Stimulated activated CD8-positive, alpha-beta memory T cell treated with anti-CD3 and anti-CD28 coated beads, Interleukin-2, amount 100 ng/mL, for 48 hours (primary cell): ENCODE data around the gene FAM83C.

Source experiments
- DNase-seq, 2 donors: peaks; one replicate each; pipeline ENCODE4 v3.0.0-alpha.2; 2020; ENCODE audit warnings: low read depth in 2 of 2

FAM83C gene

GRCh38 chr20:35284267-35284991 lies 7.8 kb downstream of the FAM83C start, which contains the start of gene EIF6:
Gene EIF6, minus strand, starts transcription at chr20:35284772. Its CDS starts 285 bp downstream, at chr20:35284487.
- DNase-seq: peak; percentile 65 to 75

DNA sequence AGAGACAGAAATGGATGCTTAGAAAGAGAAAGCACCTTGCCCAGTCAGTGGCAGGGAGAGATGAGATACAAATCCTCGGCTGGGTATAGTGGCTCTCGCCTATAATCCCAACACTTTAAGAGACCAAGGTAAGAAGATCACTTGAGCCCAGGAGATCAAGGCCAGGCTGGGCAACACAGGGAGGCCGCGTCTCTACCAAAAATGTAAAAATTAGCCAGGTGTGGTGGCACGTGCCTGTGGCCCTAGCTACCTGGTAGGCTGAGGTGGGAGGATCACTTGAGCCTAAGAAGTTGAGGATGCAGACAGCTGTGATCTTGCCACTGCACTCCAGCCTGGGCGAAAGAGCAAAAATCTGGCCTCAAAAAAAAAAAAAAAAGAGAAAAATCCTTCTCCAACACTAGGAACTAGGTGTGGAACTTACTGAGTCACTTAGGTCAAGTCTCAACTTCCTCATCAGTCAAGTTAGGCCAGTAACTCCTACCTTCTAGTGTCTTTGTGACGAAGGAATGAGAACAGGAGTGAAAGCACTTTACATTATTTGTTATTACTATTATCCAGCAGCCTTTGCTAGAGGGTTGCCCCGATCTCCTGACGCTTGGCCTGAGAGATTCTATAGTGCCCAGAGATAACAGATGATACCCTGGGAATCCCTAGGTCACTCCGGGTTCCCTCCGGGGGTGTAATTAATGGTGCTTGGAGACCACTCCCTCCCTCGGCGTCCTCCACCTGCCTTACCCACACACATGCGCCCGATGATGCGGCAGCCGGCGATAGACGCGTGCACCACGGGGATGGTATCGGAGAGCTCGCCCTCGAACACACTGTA lies 8.6 kb downstream of the FAM83C start:
- DNase-seq: no peak

GRCh38 chr20:35281506-35282101 lies 10.6 kb downstream of the FAM83C start:
- no peak for DNase-seq

GRCh38 chr20:35280523-35280922 lies 11.7 kb downstream of the FAM83C start:
- DNase-seq: no peak

DNA sequence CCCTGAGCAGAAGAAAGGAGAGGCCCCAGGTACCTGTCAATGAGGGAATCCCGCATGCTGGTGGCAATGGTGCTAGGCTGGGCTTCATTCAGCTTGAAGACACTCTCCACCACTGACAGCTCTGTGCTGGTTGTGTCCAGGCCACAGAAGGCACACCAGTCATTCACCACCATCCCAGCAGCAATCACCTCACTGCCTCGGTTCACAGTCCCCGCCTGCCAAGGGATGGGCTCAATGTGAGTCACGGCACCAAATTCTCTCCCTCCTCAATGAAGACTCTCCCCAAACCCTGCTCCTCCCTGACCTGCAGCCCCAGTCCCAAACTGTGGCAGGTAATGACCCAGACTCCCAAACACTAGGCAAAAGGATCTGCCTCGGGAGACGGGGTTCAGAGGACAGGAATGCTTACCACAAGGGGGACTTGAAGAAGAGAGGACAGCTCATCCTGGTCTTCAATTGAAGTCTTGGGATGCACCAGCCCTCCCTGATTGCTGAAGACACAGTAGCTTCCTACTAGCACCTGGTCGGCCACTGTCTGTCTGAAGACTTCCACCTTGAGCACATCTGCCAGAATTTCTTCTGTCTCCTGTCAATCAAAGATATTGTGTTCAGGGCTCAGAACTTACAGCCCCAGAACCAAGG lies 12.6 kb downstream of the FAM83C start:
- no peak for DNase-seq

DNA sequence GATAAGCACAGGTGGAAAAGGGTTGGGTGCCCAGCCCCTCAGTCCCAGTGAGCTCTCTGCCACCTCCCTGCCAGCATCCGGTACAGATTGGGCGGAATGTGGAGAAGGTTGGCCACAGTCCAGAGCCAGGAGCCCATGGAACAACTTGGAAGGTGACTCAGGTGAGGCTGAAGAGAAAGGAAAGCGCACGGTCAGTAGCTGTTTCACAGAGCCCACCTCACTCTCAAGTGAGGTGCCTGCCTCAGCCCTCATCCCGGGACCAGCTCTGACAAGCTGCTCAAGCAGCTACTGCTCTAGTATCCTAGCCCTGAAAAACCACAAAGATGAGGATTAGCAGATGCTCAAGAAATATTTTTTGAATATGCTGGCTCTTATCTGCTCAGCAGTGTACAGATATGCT lies 13.2 kb downstream of the FAM83C start:
- DNase-seq: no peak

- DNase-seq: peak; percentile 87 to 89
Observed at GRCh38 chr20:35277531-35278395, 14.5 kb downstream of the FAM83C start, which contains the start of gene MMP24OS. Gene MMP24OS, minus strand, starts transcription at chr20:35278122. Its CDS starts 193 bp downstream, at chr20:35277929.

DNA sequence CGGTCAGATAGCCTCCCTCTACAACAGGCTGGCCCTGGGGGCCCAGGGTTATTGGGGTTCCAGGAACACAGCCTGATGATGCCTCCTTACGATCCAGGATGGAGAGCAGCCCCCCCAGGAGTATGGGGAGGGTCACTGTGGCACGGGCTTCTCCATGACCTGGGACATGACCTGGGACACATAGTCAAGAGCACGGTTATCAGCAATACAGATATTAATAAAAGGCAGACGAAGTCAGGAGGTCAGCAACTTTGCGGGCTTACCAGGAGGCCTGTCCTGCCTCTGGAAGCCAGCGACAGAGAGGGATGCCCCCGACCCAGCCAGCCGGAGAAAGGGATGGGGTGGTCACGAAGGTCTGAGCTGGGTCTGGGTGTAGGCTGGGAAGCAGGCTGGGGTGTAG lies 15.1 kb downstream of the FAM83C start:
- DNase-seq: no peak

- DNase-seq: no peak
Observed at GRCh38 chr20:35276408-35276807, 15.8 kb downstream of the FAM83C start.

DNA sequence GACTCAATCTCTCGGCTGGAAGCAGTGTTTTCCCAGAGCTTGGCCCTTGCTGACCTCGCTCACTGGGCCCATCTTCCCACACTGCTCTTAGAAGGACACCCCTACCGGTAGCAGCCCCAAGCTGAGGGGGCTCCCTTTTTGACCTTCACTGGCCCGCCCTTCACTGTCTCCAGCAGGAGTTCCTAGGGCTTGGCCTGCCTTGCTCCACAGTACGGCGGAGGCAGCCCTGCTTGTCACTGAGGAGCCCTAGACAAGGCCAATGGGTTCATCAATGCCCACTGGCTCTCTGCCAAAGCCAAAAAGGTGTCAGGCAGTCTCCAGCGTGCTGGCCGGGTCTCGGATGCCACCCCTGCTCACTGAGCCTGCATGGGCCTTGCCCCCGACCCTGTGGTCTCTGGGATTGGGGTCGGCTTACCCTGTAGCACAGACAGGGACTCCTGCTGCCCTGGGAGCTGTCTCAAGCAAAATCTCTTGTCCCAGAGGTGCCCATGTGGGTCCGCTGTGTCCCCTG lies 16.4 kb downstream of the FAM83C start:
- DNase-seq: no peak

DNA sequence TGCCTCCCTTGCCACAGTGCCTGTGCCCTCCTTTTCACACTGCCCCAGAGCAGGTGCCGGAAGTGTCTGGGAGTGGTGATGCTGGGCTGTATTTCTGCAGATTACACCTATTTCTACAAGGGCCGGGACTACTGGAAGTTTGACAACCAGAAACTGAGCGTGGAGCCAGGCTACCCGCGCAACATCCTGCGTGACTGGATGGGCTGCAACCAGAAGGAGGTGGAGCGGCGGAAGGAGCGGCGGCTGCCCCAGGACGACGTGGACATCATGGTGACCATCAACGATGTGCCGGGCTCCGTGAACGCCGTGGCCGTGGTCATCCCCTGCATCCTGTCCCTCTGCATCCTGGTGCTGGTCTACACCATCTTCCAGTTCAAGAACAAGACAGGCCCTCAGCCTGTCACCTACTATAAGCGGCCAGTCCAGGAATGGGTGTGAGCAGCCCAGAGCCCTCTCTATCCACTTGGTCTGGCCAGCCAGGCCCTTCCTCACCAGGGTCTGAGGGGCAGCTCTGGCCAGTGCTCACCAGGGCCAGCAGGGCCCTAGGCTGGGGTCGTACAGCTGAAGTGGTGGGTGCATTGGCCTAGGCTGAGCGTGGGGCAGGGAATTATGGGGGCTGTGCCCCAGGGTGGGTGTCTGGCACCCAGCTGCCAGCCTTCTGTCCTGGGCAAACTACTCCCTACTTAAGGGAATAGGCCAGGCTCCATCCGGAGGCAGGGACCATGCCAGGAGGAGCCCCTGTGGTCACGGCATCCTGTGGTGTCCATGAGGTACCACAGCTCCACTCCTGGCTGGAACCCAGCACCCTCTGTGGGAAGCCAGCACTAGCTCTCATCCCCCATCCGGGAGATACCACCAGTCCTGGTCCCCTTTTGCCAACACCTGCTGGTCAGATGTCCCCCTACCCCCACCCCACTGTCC lies 17.8 kb downstream of the FAM83C start:
- no peak for DNase-seq

DNA sequence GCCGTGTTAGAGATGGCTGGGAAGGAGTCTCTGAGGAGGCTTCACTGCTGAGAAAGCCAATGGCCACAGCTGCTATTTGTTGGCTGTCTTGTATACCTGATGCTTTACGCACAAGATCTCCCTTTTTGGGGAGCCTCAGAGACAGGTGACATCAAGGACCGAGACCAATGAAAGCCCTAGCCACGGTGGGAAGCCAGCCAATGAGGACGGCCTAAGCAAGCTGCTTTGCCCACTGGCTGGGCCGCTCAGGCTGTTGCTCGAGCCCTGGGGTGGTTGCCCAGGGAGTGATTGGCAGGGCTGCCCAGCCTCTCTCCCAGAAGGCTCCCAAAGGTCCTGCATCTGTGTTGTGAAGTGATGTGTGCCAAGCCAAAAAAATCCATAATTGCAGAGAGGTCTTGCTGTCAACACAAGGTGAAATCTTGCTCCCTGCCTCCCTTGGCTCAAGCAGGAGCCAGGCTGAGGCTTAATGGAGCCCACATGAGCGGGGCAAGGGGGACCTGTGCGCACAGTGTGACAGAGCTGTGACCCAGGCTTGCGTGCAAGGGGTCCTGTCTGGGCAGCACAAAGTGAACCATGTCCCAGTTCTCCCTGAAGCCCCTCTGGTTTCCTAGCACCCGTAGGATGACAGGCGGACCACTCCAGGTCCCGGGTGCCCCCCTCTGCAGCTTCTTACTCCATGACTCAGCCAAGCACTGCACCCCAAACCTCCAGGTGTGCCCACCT lies 18.6 kb downstream of the FAM83C start:
- DNase-seq: no peak

- no peak for DNase-seq
Observed at GRCh38 chr20:35271904-35272303, 20.3 kb downstream of the FAM83C start.

GRCh38 chr20:35271073-35271882 lies 20.9 kb downstream of the FAM83C start:
- DNase-seq: no peak

- no peak for DNase-seq
Observed at GRCh38 chr20:35270021-35270902, 22.0 kb downstream of the FAM83C start.

DNA sequence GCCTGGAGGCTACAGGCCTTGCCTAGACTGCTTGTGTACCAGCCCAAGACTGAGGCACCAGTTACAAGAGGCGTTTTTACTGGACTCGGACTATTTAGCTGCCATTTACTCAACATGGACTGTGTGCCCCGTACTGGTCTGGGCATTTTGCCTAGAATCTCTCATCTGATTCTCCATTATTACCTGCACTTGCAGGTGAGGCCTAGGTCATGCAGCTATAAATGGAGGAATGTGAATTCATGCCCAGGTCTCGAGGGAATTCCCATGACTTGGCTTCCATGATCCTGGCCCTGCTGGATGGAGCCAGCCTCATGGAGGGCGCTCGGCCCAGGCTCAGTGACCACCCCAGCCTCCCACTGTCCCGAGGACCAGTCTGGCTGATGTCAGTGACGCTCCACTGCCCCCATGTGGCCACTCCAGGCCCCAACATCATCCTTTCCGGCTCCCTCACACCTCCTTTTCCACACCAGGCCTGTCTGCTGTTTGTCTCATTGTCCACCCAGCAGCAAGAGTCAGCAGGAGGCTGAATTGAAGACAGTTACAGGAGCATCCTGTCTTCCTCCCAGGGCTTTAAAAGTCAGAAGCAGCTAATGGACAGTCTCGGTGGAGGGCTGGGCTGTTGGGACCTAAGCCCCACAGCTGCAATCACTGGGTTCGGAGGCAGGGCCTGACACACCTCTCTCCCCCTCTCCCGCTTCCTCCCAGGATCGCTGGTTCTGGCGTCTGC lies 23.0 kb downstream of the FAM83C start:
- DNase-seq: peak; percentile 20 to 42
